HepG2 (cell line): Measurements from ENCODE around the gene RAB40C. TPM values are rescaled to one million over a fixed set of nuclear protein-coding genes. Genes with fewer than 3 reads are reported as not detected.
A peak's percentile ranks its signal among the peaks of the same experiment; 100 is the strongest.

Experiments
- CBFB ChIP-seq: sonication (generic); formaldehyde crosslinking; IDR thresholded peaks from 2 replicates; pipeline ENCODE4 v1.4.0; 2020; ENCODE audit warnings: missing genetic modification reagents
- CREB3 ChIP-seq: sonication (generic); formaldehyde crosslinking; IDR thresholded peaks from 2 replicates; pipeline ENCODE4 v1.5.0; 2020; ENCODE audit warnings: missing genetic modification reagents
- DDIT3 ChIP-seq: sonication (generic); formaldehyde crosslinking; IDR thresholded peaks from 2 replicates; pipeline ENCODE4 v1.4.0; 2020; ENCODE audit warnings: mild to moderate bottlenecking, missing genetic modification reagents
- EP300 ChIP-seq, 3 experiments: sonication (generic) in 1 of 3; formaldehyde crosslinking in 1 of 3; IDR thresholded peaks; 2 replicates each; pipeline versions ENCODE4 v1.5.1 to v1.6.1; 2011 to 2020; ENCODE audit warnings: low read depth in 2 of 3, low read length in 2 of 3, borderline replicate concordance in 1 of 3, improper control_type of control experiment in 1 of 3, mild to moderate bottlenecking in 1 of 3, missing genetic modification reagents in 1 of 3, moderate library complexity in 1 of 3
- FOXA1 ChIP-seq, 2 experiments: fragments of 450-650 bp in 1 of 2; sonication (generic) in 1 of 2; formaldehyde crosslinking in 1 of 2; IDR thresholded peaks; 2 replicates each; pipeline versions ENCODE4 v1.4.0 to v1.6.1; 2016 to 2020; ENCODE audit warnings: missing genetic modification reagents in 1 of 2
- GABPB1 ChIP-seq: IDR thresholded peaks from 2 replicates; pipeline ENCODE4 v1.6.1; 2016; ENCODE audit warnings: mild to moderate bottlenecking, missing genetic modification reagents, moderate library complexity, missing compliant biosample characterization
- GFI1 ChIP-seq: sonication (generic); formaldehyde crosslinking; IDR thresholded peaks from 2 replicates; pipeline ENCODE4 v1.5.0; 2020; ENCODE audit warnings: missing genetic modification reagents, mild to moderate bottlenecking, borderline replicate concordance
- KLF6 ChIP-seq: IDR thresholded peaks from 2 replicates; pipeline ENCODE4 v1.8.0; 2016; ENCODE audit warnings: missing biosample characterization, missing genetic modification reagents
- MBNL3 ChIP-seq: fragments of 250-450 bp; sonication (Bioruptor Pico); conservative IDR thresholded peaks from 2 replicates; pipeline ENCODE4 v1.8.0; 2022; ENCODE audit warnings: mild to moderate bottlenecking, inconsistent platforms
- MEIS2 ChIP-seq: sonication (generic); formaldehyde crosslinking; IDR thresholded peaks from 2 replicates; pipeline ENCODE4 v1.9.0; 2021; ENCODE audit warnings: mild to moderate bottlenecking, missing genetic modification reagents
- MTF2 ChIP-seq: sonication (generic); formaldehyde crosslinking; IDR thresholded peaks from 2 replicates; pipeline ENCODE4 v1.5.0; 2020; ENCODE audit warnings: missing genetic modification reagents, borderline replicate concordance
- NCOA1 ChIP-seq: sonication (generic); formaldehyde crosslinking; IDR thresholded peaks from 2 replicates; pipeline ENCODE4 v1.9.0; 2021; ENCODE audit warnings: missing genetic modification reagents
- NR2F6 ChIP-seq, 2 experiments: IDR thresholded peaks; 2 replicates each; pipeline ENCODE4 v1.6.1; 2016; ENCODE audit warnings: antibody characterized with exemption in 1 of 2, mild to moderate bottlenecking in 1 of 2
- ONECUT2 ChIP-seq: sonication (generic); formaldehyde crosslinking; IDR thresholded peaks from 2 replicates; pipeline ENCODE4 v1.4.0; 2020; ENCODE audit warnings: missing genetic modification reagents
- PTBP1 ChIP-seq: fragments of 200-400 bp; formaldehyde crosslinking; IDR thresholded peaks from 2 replicates; pipeline ENCODE4 v1.6.1; 2018; ENCODE audit warnings: low read length, low read depth; ENCODE audit not compliant: poor library complexity, severe bottlenecking
- SCMH1 ChIP-seq: sonication (generic); formaldehyde crosslinking; IDR thresholded peaks from 2 replicates; pipeline ENCODE4 v1.9.0; 2021; ENCODE audit warnings: missing genetic modification reagents, mild to moderate bottlenecking, borderline replicate concordance
- SMAD1 ChIP-seq: sonication (generic); formaldehyde crosslinking; IDR thresholded peaks from 2 replicates; pipeline ENCODE4 v1.4.0; 2020; ENCODE audit warnings: missing genetic modification reagents, low read depth, mild to moderate bottlenecking, borderline replicate concordance
- SMC3 ChIP-seq: IDR thresholded peaks from 2 replicates; pipeline ENCODE4 v1.6.1; 2011; ENCODE audit warnings: low read length, improper control_type of control experiment
- TBL1XR1 ChIP-seq: fragments of 150-350 bp; IDR thresholded peaks from 2 replicates; pipeline ENCODE4 v1.6.1; 2014; ENCODE audit warnings: borderline replicate concordance, low read length; ENCODE audit not compliant: partially characterized antibody
- TFDP1 ChIP-seq: IDR thresholded peaks from 2 replicates; pipeline ENCODE4 v1.6.1; 2016; ENCODE audit warnings: missing compliant biosample characterization, missing genetic modification reagents, borderline replicate concordance
- XBP1 ChIP-seq: sonication (generic); formaldehyde crosslinking; IDR thresholded peaks from 2 replicates; pipeline ENCODE4 v1.5.0; 2020; ENCODE audit warnings: missing genetic modification reagents
- ZNF17 ChIP-seq: sonication (generic); formaldehyde crosslinking; IDR thresholded peaks from 2 replicates; pipeline ENCODE4 v1.5.0; 2020; ENCODE audit warnings: mild to moderate bottlenecking, missing genetic modification reagents
- ZNF232 ChIP-seq: sonication (generic); formaldehyde crosslinking; IDR thresholded peaks from 2 replicates; pipeline ENCODE4 v1.4.0; 2020; ENCODE audit warnings: missing genetic modification reagents, borderline replicate concordance
- ZNF281 ChIP-seq: sonication (generic); formaldehyde crosslinking; IDR thresholded peaks from 2 replicates; pipeline ENCODE4 v1.4.0; 2020; ENCODE audit warnings: missing genetic modification reagents, borderline replicate concordance
- ZNF3 ChIP-seq: IDR thresholded peaks from 2 replicates; pipeline ENCODE4 v1.7.0; 2017; ENCODE audit warnings: inconsistent platforms
- ZNF546 ChIP-seq: sonication (generic); formaldehyde crosslinking; conservative IDR thresholded peaks from 2 replicates; pipeline ENCODE4 v1.8.1; 2023; ENCODE audit warnings: mild to moderate bottlenecking, missing genetic modification reagents
- ZNF589 ChIP-seq: sonication (generic); formaldehyde crosslinking; conservative IDR thresholded peaks from 2 replicates; pipeline ENCODE4 v1.8.0; 2022; ENCODE audit warnings: mild to moderate bottlenecking, moderate library complexity, missing genetic modification reagents
- ZNF792 ChIP-seq: IDR thresholded peaks from 2 replicates; pipeline ENCODE4 v1.6.1; 2016
- polyA plus RNA-seq, 8 experiments: library from polyadenylated mRNA; depleted of rRNA in 3 of 8; stranded (reverse) in 7 of 8; unstranded in 1 of 8; fragments of >200 nt; fragmentation: Illumina TruSeq in 4 of 8; extraction: Trizol in 4 of 8; gene quantifications; 2 replicates each; pipeline versions ENCODE4 v1.2.1 to v1.2.3, GENCODE V29; 2011 to 2016; ENCODE audit warnings: low read depth in 4 of 8, missing spikeins in 1 of 8, mixed read lengths in 1 of 8; ENCODE audit not compliant: insufficient read depth in 1 of 8
- total RNA-seq, 5 experiments: library from RNA; depleted of rRNA; stranded (reverse); fragments of >200 nt; fragmentation: Illumina TruSeq; extraction: Trizol; gene quantifications; 2 replicates each; pipeline ENCODE4 v1.2.3, GENCODE V29; 2016; ENCODE audit warnings: low read depth in 1 of 5

The RAB40C gene
- total and polyA plus RNA-seq, 2 of the 13 experiments (the other 11 are each of a cell fraction or from before 2014, with no cell fraction given) = 7.7 to 11.5 TPM

- peak; percentile 57; the same call in 1 of the 2 replicates for TF ChIP-seq TFDP1 (CRISPR knock-in tag)
- no peak for TF ChIP-seq MEIS2 (CRISPR knock-in tag)
- no peak; the same call in 1 of the 2 replicates for TF ChIP-seq GABPB1 (CRISPR knock-in tag)
- TF ChIP-seq ZNF17 = no peak
- no peak for TF ChIP-seq MTF2 (CRISPR knock-in tag)
- no peak for TF ChIP-seq EP300 (IDR thresholded peaks at IDR 0.05; ENCODE audit: low read depth in 2 of 2, low read length in 2 of 2)
- no peak for TF ChIP-seq EP300 (CRISPR knock-in tag; IDR thresholded peaks at IDR 0.05; ENCODE audit: borderline replicate concordance)
- no peak for TF ChIP-seq MBNL3 (CRISPR knock-in tag)
- TF ChIP-seq TBL1XR1 = no peak
- no peak for TF ChIP-seq ZNF546 (CRISPR knock-in tag)
- no peak for TF ChIP-seq ZNF232
- TF ChIP-seq SMC3 = peak; percentile 12; the same call in 1 of the 2 replicates
- TF ChIP-seq CREB3 (CRISPR knock-in tag) = no peak
- no peak for TF ChIP-seq XBP1 (CRISPR knock-in tag)
- no peak for TF ChIP-seq KLF6 (CRISPR knock-in tag)
- no peak for TF ChIP-seq DDIT3 (CRISPR knock-in tag)
- no peak for TF ChIP-seq ZNF589 (CRISPR knock-in tag)
- TF ChIP-seq FOXA1 (IDR thresholded peaks at IDR 0.05) = no peak
- TF ChIP-seq FOXA1 (CRISPR knock-in tag; IDR thresholded peaks at IDR 0.05) = no peak
- TF ChIP-seq ONECUT2 (CRISPR knock-in tag) = no peak
- no peak for TF ChIP-seq CBFB (CRISPR knock-in tag)
- no peak for TF ChIP-seq GFI1 (CRISPR knock-in tag)
- TF ChIP-seq ZNF281 (CRISPR knock-in tag) = no peak
- no peak for TF ChIP-seq SMAD1
- no peak for TF ChIP-seq PTBP1
- no peak for TF ChIP-seq NCOA1
- no peak for TF ChIP-seq ZNF3
- no peak for TF ChIP-seq ZNF792
- 0 out of 2 replicates have a peak, but pooled peaks have one; percentile 55 for TF ChIP-seq NR2F6 (IDR thresholded peaks at IDR 0.05)
- TF ChIP-seq NR2F6 (CRISPR knock-in tag; IDR thresholded peaks at IDR 0.05) = peak; percentile 81
- TF ChIP-seq SCMH1 (CRISPR knock-in tag) = no peak
These were observed 4.5 kb upstream of the RAB40C start (continued) for GRCh38 chr16:585351-585750.
